ENCODE measurements around the gene FIBIN.

FIBIN gene

DNA sequence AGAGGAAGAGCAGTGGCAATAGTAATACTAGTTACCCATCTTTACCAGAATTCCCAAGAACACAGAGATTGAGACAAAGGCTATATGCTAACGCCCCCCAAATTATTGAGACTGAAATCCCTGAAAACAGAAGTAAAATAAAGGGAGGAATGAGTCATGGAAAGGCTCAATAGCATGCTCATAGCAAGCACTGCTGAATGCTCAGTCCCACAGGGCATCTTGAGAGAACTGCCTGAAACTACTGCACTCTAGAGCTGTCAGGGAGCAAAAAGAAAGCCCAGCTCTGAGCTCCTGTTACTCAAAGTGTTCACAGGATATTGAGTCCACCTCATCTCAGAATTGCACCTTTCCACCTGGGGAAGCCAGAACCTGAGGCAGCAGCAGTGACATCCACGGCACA lies 44.1 kb upstream of the FIBIN start:
- DNase-seq (ENCODE audit: low read depth, low spot score): no peak
- in situ Hi-C loops (cut with HindIII; ENCODE audit: low sequenced_read_pairs): no loop called here
- H3K4me3 ChIP-seq (ENCODE audit: low read depth, low read length): no peak overlapping the region
- TF ChIP-seq, protein P1, sequence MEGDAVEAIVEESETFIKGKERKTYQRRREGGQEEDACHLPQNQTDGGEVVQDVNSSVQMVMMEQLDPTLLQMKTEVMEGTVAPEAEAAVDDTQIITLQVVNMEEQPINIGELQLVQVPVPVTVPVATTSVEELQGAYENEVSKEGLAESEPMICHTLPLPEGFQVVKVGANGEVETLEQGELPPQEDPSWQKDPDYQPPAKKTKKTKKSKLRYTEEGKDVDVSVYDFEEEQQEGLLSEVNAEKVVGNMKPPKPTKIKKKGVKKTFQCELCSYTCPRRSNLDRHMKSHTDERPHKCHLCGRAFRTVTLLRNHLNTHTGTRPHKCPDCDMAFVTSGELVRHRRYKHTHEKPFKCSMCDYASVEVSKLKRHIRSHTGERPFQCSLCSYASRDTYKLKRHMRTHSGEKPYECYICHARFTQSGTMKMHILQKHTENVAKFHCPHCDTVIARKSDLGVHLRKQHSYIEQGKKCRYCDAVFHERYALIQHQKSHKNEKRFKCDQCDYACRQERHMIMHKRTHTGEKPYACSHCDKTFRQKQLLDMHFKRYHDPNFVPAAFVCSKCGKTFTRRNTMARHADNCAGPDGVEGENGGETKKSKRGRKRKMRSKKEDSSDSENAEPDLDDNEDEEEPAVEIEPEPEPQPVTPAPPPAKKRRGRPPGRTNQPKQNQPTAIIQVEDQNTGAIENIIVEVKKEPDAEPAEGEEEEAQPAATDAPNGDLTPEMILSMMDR (IDR thresholded peaks at IDR 0.05; ENCODE audit: low read depth, low read length): no peak

- in situ Hi-C loops (cut with HindIII; ENCODE audit: low sequenced_read_pairs): no loop called here
- TF ChIP-seq, protein P1 (IDR thresholded peaks at IDR 0.05; ENCODE audit: low read depth, low read length): no peak
- DNase-seq (ENCODE audit: low read depth, low spot score): peak; percentile 71
- no peak overlapping the region for H3K4me3 ChIP-seq (ENCODE audit: low read depth, low read length)
Measured at GRCh38 chr11:26950260-26950719, 43.6 kb upstream of the FIBIN start.

DNA sequence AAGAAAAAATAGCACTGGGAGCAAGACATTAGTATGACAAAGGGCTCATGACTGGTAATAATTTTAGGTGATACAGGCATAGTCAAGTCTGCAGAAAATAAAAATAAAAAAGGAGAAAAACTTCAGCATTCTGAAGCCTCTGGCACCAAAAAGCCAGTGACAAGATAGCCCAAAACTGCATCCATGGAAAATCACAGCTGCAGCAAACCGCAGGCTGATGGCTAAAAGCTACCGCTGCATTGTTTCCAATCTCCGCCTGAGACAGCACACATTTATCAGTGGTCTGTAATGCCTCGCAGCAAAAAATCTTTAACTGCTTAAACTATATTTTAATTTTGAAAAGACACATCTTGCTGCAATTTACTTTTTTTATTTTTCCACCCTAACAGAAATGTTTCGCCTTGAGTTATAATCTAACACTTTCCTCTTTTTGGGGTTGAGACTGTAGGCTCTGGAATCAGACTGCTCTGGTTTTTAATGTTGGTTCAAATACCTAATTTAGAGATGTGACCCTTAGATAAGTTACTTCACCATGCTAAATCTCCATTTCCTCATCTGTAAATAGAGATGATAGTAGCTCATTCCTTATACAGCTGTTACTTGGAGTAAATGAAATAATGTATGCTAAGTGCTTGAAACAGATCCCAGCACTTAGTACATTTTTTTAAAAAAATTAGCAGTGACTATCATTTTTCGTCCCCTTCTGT lies 42.0 kb upstream of the FIBIN start:
- DNase-seq (ENCODE audit: low read depth, low spot score): no peak
- in situ Hi-C loops (cut with HindIII; ENCODE audit: low sequenced_read_pairs): no loop called here
- TF ChIP-seq, protein P1 (IDR thresholded peaks at IDR 0.05; ENCODE audit: low read depth, low read length): no peak
- H3K4me3 ChIP-seq (ENCODE audit: low read depth, low read length): no peak overlapping the region

GRCh38 chr11:26953770-26954392 lies 40.0 kb upstream of the FIBIN start:
- DNase-seq (ENCODE audit: low read depth, low spot score): peak; percentile 83
- no peak overlapping the region for H3K4me3 ChIP-seq (ENCODE audit: low read depth, low read length)
- TF ChIP-seq, protein P1 (IDR thresholded peaks at IDR 0.05; ENCODE audit: low read depth, low read length): no peak
- in situ Hi-C loops (cut with HindIII; ENCODE audit: low sequenced_read_pairs): no loop called here

GRCh38 chr11:26958005-26958701 lies 35.8 kb upstream of the FIBIN start:
- no peak overlapping the region for H3K4me3 ChIP-seq (ENCODE audit: low read depth, low read length)
- no peak for DNase-seq (ENCODE audit: low read depth, low spot score)
- in situ Hi-C loops (cut with HindIII; ENCODE audit: low sequenced_read_pairs): no loop called here
- TF ChIP-seq, protein P1 (IDR thresholded peaks at IDR 0.05; ENCODE audit: low read depth, low read length): no peak

DNA sequence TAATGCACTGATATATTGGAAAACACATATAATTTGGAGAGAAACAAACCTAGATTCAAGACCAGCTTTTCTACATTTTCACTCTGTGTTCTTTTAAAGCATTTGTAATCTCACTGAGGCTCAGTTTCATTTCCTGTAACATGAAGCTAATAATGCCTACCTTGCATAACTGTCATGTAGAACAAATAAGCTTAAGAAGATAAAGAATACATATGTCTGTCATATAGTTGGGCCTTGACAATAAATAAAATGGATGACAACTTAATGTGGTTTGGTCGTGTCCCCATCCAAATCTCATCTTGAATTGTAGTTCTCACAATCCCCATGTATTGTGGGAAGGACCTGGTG lies 35.2 kb upstream of the FIBIN start:
- no peak overlapping the region for H3K4me3 ChIP-seq (ENCODE audit: low read depth, low read length)
- in situ Hi-C loops (cut with HindIII; ENCODE audit: low sequenced_read_pairs): no loop called here
- TF ChIP-seq, protein P1 (IDR thresholded peaks at IDR 0.05; ENCODE audit: low read depth, low read length): no peak
- DNase-seq (ENCODE audit: low read depth, low spot score): no peak
